ENCODE data around the gene JSRP1.

JSRP1 gene

GRCh38 chr19:2221250-2221831, 34.9 kb downstream of the JSRP1 start:
- no peak for TF ChIP-seq CTCF (IDR thresholded peaks at IDR 0.05; ENCODE audit: low read depth, low read length)
- no peak overlapping the region for H3K4me3 ChIP-seq (ENCODE audit: low read depth, low read length)
- peak; percentile 33 for DNase-seq (ENCODE audit: low read depth, low spot score)
- in situ Hi-C loops (cut with HindIII; ENCODE audit: low sequenced_read_pairs): no loop called here

- TF ChIP-seq CTCF (IDR thresholded peaks at IDR 0.05; ENCODE audit: low read depth, low read length): no peak
- H3K4me3 ChIP-seq (ENCODE audit: low read depth, low read length): no peak overlapping the region
- DNase-seq (ENCODE audit: low read depth, low spot score): no peak
- in situ Hi-C loops (cut with HindIII; ENCODE audit: low sequenced_read_pairs): no loop called here
Measured at GRCh38 chr19:2219726-2220125, 36.5 kb downstream of the JSRP1 start.

GRCh38 chr19:2217591-2217990, 38.6 kb downstream of the JSRP1 start:
- in situ Hi-C loops (cut with HindIII; ENCODE audit: low sequenced_read_pairs): no loop called here
- DNase-seq (ENCODE audit: low read depth, low spot score): no peak
- no peak overlapping the region for H3K4me3 ChIP-seq (ENCODE audit: low read depth, low read length)
- no peak for TF ChIP-seq CTCF (IDR thresholded peaks at IDR 0.05; ENCODE audit: low read depth, low read length)

- no peak for TF ChIP-seq CTCF (IDR thresholded peaks at IDR 0.05; ENCODE audit: low read depth, low read length)
- in situ Hi-C loops (cut with HindIII; ENCODE audit: low sequenced_read_pairs): no loop called here
- no peak for DNase-seq (ENCODE audit: low read depth, low spot score)
- no peak overlapping the region for H3K4me3 ChIP-seq (ENCODE audit: low read depth, low read length)
Measured at GRCh38 chr19:2216361-2217225, 39.6 kb downstream of the JSRP1 start.

GRCh38 chr19:2215281-2215751, 40.9 kb downstream of the JSRP1 start:
- no peak for TF ChIP-seq CTCF (IDR thresholded peaks at IDR 0.05; ENCODE audit: low read depth, low read length)
- DNase-seq (ENCODE audit: low read depth, low spot score): no peak
- in situ Hi-C loops (cut with HindIII; ENCODE audit: low sequenced_read_pairs): no loop called here
- no peak overlapping the region for H3K4me3 ChIP-seq (ENCODE audit: low read depth, low read length)

GRCh38 chr19:2214251-2214650, 42.0 kb downstream of the JSRP1 start:
- in situ Hi-C loops (cut with HindIII; ENCODE audit: low sequenced_read_pairs): no loop called here
- H3K4me3 ChIP-seq (ENCODE audit: low read depth, low read length): no peak overlapping the region
- no peak for TF ChIP-seq CTCF (IDR thresholded peaks at IDR 0.05; ENCODE audit: low read depth, low read length)
- no peak for DNase-seq (ENCODE audit: low read depth, low spot score)

Data from astrocyte of the spinal cord (primary cell).